GM23248 (cell line): ENCODE results near the gene CCDC170. TPM values are rescaled to one million over a fixed set of nuclear protein-coding genes. Genes with fewer than 3 reads are reported as not detected.

Experiments
- DNase-seq: peaks from one replicate; pipeline ENCODE4 v3.0.0-alpha.2; 2015
- H2AFZ ChIP-seq: fragments of 200-600 bp; sonication (generic); 2 replicates; pipeline ENCODE4 v1.6.1; 2016; ENCODE audit warnings: antibody characterized with exemption
- H3F3A ChIP-seq: fragments of 200-600 bp; sonication (generic); 2 replicates; pipeline ENCODE4 v1.6.1; 2016; ENCODE audit warnings: mild to moderate bottlenecking, antibody characterized with exemption, mixed run types; ENCODE audit not compliant: insufficient read depth
- H3K27ac ChIP-seq: fragments of 200-600 bp; sonication (generic); 2 replicates; pipeline ENCODE4 v1.5.1; 2016; ENCODE audit warnings: mild to moderate bottlenecking
- H3K27me3 ChIP-seq: fragments of 200-600 bp; sonication (generic); replicated peaks from 2 replicates; pipeline ENCODE4 v1.6.1; 2016; ENCODE audit warnings: mild to moderate bottlenecking; ENCODE audit not compliant: insufficient read depth
- H3K36me3 ChIP-seq: fragments of 200-600 bp; sonication (generic); 2 replicates; pipeline ENCODE4 v1.6.1; 2016; ENCODE audit warnings: low read depth, mild to moderate bottlenecking
- H3K4me1 ChIP-seq: fragments of 200-600 bp; sonication (generic); 2 replicates; pipeline ENCODE4 v1.6.1; 2016; ENCODE audit warnings: mild to moderate bottlenecking; ENCODE audit not compliant: insufficient read depth
- H3K4me2 ChIP-seq: fragments of 200-600 bp; sonication (generic); one replicate; pipeline ENCODE4 v1.6.1; 2016; ENCODE audit warnings: mild to moderate bottlenecking; ENCODE audit not compliant: unreplicated experiment
- H3K4me3 ChIP-seq: fragments of 200-600 bp; sonication (generic); 2 replicates; pipeline ENCODE4 v1.5.1; 2016; ENCODE audit warnings: mild to moderate bottlenecking
- H3K79me2 ChIP-seq: fragments of 200-600 bp; sonication (generic); 2 replicates; pipeline ENCODE4 v1.6.1; 2016; ENCODE audit warnings: mild to moderate bottlenecking; ENCODE audit not compliant: insufficient read depth
- H3K9ac ChIP-seq: fragments of 200-600 bp; sonication (generic); 2 replicates; pipeline ENCODE4 v1.6.1; 2016; ENCODE audit warnings: mild to moderate bottlenecking
- H3K9me2 ChIP-seq: fragments of 200-600 bp; sonication (generic); 2 replicates; pipeline ENCODE4 v1.6.1; 2016; ENCODE audit warnings: mixed run types, mild to moderate bottlenecking, moderate library complexity; ENCODE audit not compliant: insufficient read depth
- H3K9me3 ChIP-seq: fragments of 200-600 bp; sonication (generic); one replicate; pipeline ENCODE4 v1.6.1; 2017; ENCODE audit warnings: low read depth
- H4K20me1 ChIP-seq: fragments of 200-600 bp; sonication (generic); 2 replicates; pipeline ENCODE4 v1.6.0; 2016; ENCODE audit not compliant: insufficient read depth
- EZH2 ChIP-seq: fragments of 200-600 bp; sonication (generic); IDR thresholded peaks from 2 replicates; pipeline ENCODE4 v1.6.1; 2018; ENCODE audit warnings: antibody characterized with exemption, mild to moderate bottlenecking; ENCODE audit not compliant: insufficient read depth, poor library complexity, severe bottlenecking
- EZH2phosphoT487 ChIP-seq: fragments of 200-600 bp; sonication (generic); IDR thresholded peaks from 2 replicates; pipeline ENCODE4 v1.6.1; 2018; ENCODE audit warnings: antibody characterized with exemption, moderate library complexity, mild to moderate bottlenecking, low read depth; ENCODE audit not compliant: insufficient read depth
- WGBS, 2 experiments: methylation state at CpG; one replicate each; pipeline ENCODE4 v1.1.6; 2015 to 2017; ENCODE audit warnings: low lambda C conversion rate in 2 of 2, low coverage in 1 of 2; ENCODE audit errors: missing lambda C conversion rate in 2 of 2; 5-methylcytosine and 5-hydroxymethylcytosine counted together
- in situ Hi-C: fragments of 300-500 bp; cut with MboI; formaldehyde crosslinking; loops from 2 replicates; pipeline ENCODE4 v1.15.0; 2020
- polyA plus RNA-seq: library from polyadenylated mRNA; unstranded; fragments of >200 nt; fragmentation: Nextera tagmentation; extraction: Ambion mirVana; gene quantifications from 2 replicates; pipeline ENCODE4 v1.2.1, GENCODE V29; 2016
- total RNA-seq: library from RNA; depleted of rRNA; stranded (reverse); fragments of >200 nt; shearing (Covaris generic); gene quantifications from 2 replicates; pipeline ENCODE4 v1.2.3, GENCODE V29; 2014

Gene CCDC170
- total and polyA plus RNA-seq, 2 experiments from 2014 or later, result 0.11 to 0.49 TPM

GRCh38 chr6:151461673-151462072 lies 32.1 kb upstream of the CCDC170 start:
- peaks cover 72% of the 10 kb centered on the region for H3K79me2 ChIP-seq
- in situ Hi-C loops, result no loop called here
- H3K9me2 ChIP-seq, result no peaks in the 10 kb centered on the region
- TF ChIP-seq EZH2, result no peak
- TF ChIP-seq EZH2phosphoT487, result no peak
- H3K27me3 ChIP-seq, result no peaks in the 10 kb centered on the region
- no peak overlapping the region for H3K4me3 ChIP-seq
- H3K9me3 ChIP-seq, result no peaks in the 10 kb centered on the region
- H3K36me3 ChIP-seq, result peaks cover 30% of the 10 kb centered on the region
- no peak overlapping the region for H3K9ac ChIP-seq
- no peaks in the 10 kb centered on the region for H3F3A ChIP-seq
- H2AFZ ChIP-seq, result no peak overlapping the region
- no peak for DNase-seq
- no peak overlapping the region for H3K27ac ChIP-seq
- 89 to 93% methylated on average over 4 of the region's 4 CpGs for WGBS, 2 experiments
- no peaks in the 10 kb centered on the region for H3K4me1 ChIP-seq
- no peaks in the 10 kb centered on the region for H4K20me1 ChIP-seq
- H3K4me2 ChIP-seq, result no peak overlapping the region

DNA sequence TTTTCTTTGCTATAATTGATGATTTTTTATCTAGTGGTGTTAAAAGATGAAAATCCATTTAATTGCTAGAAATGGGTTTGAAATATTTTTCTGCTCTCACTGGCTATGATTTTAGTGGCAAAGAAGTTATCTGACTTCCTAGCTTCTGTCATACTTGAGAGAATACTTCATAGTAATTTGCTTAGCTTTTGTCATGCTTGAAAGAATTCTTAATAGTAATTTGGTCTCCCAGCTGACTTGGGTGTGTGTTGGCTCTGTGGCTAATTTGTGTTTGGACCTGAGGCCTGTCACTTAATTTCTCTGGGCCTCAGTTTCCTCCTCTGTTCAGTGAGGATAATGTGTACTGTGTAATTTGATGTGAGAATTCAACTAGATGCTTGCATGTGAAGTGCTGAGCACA lies 29.1 kb upstream of the CCDC170 start:
- TF ChIP-seq EZH2phosphoT487 (no peak), EZH2 (no peak)
- H3K4me3 ChIP-seq, result no peak overlapping the region
- no peaks in the 10 kb centered on the region for H3K4me1 ChIP-seq
- peaks cover 33% of the 10 kb centered on the region for H3K36me3 ChIP-seq
- H3K27me3 ChIP-seq, result no peaks in the 10 kb centered on the region
- in situ Hi-C loops, result no loop called here
- no peak overlapping the region for H2AFZ ChIP-seq
- peaks cover 44% of the 10 kb centered on the region for H3K79me2 ChIP-seq
- no peak for DNase-seq
- no peaks in the 10 kb centered on the region for H3F3A ChIP-seq
- H4K20me1 ChIP-seq, result no peaks in the 10 kb centered on the region
- no peaks in the 10 kb centered on the region for H3K9me3 ChIP-seq
- H3K9me2 ChIP-seq, result no peaks in the 10 kb centered on the region
- H3K4me2 ChIP-seq, result no peak overlapping the region
- H3K27ac ChIP-seq, result no peak overlapping the region
- H3K9ac ChIP-seq, result no peak overlapping the region

- TF ChIP-seq EZH2phosphoT487 (no peak), EZH2 (no peak)
- Histone ChIP-seq H4K20me1 (no peaks in the 10 kb centered on the region), H3F3A (no peaks in the 10 kb centered on the region), H3K9me3 (no peaks in the 10 kb centered on the region), H3K4me1 (peaks cover 4% of the 10 kb centered on the region; the same call in 1 of the 2 replicates), H2AFZ (peak overlapping the region; percentile 86), H3K4me2 (peak overlapping the region; percentile 81), H3K9me2 (no peaks in the 10 kb centered on the region), H3K36me3 (no peaks in the 10 kb centered on the region), H3K27ac (peak overlapping the region; percentile 2; the same call in 1 of the 2 replicates), H3K79me2 (no peaks in the 10 kb centered on the region), H3K27me3 (no peaks in the 10 kb centered on the region), H3K9ac (0 out of 2 replicates have a peak overlapping the region, but pooled peaks have one; percentile 13), H3K4me3 (peak overlapping the region; percentile 50; the same call in 1 of the 2 replicates)
- in situ Hi-C loops, result no loop called here
- peak; percentile 77 for DNase-seq
- WGBS, 2 experiments, result 17 to 23% methylated on average over 16 of the region's 16 CpGs
These were observed 17.9 kb upstream of the CCDC170 start for GRCh38 chr6:151475653-151476523.

DNA sequence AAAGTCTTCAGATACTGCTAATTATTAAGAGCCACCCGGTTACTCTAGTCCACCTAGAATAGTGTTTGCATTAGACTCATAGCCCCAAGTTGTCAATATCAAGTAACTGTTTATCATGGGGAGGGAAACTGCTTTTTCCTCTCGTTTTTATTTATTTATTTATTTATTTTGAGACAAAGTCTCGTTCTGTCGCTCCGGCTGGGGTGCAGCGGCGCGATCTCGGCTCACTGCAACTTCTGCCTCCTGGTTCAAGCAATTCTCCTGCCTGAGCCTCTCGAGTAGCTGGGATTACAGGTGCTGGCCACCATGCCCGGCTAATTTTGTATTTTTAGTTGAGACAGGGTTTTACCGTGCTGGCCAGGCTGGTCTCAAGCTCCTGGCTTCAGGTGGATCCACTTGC lies 16.1 kb upstream of the CCDC170 start:
- H3K9me2 ChIP-seq, result no peaks in the 10 kb centered on the region
- H3K27me3 ChIP-seq, result no peaks in the 10 kb centered on the region
- no peak overlapping the region for H3K27ac ChIP-seq
- H3K79me2 ChIP-seq, result no peaks in the 10 kb centered on the region
- no peak overlapping the region for H3K9ac ChIP-seq
- peaks cover 13% of the 10 kb centered on the region for H3K4me1 ChIP-seq
- H3K9me3 ChIP-seq, result no peaks in the 10 kb centered on the region
- H3K4me3 ChIP-seq, result no peak overlapping the region
- no peak for TF ChIP-seq EZH2phosphoT487
- no peak for TF ChIP-seq EZH2
- H2AFZ ChIP-seq, result no peak overlapping the region
- DNase-seq, result no peak
- H3K36me3 ChIP-seq, result no peaks in the 10 kb centered on the region
- in situ Hi-C loops, result no loop called here
- H4K20me1 ChIP-seq, result no peaks in the 10 kb centered on the region
- no peak overlapping the region for H3K4me2 ChIP-seq
- H3F3A ChIP-seq, result no peaks in the 10 kb centered on the region
- WGBS, 2 experiments, result 92% methylated on average over 12 of the region's 12 CpGs
